Epithelial cell of esophagus (primary cell): ENCODE measurements around the gene CUBN.

Source experiments
- DNase-seq: peaks from one replicate; pipeline ENCODE4 v3.0.0; 2010; ENCODE audit warnings: low read depth
- H3K4me3 ChIP-seq: 2 replicates; pipeline ENCODE4 v1.5.1; 2011; ENCODE audit warnings: mild to moderate bottlenecking, low read length, control low read depth
- CTCF ChIP-seq: IDR thresholded peaks from 2 replicates; pipeline ENCODE4 v1.5.1; 2011; ENCODE audit warnings: low read depth, mild to moderate bottlenecking, low read length, control low read depth, inconsistent platforms; ENCODE audit not compliant: insufficient read depth; ENCODE audit errors: missing control alignments

The CUBN gene

GRCh38 chr10:17026686-17027485 is 102.7 kb downstream of the CUBN start:
- peak; percentile 59 for DNase-seq
- no peak overlapping the region for H3K4me3 ChIP-seq
- no peak for TF ChIP-seq CTCF

- DNase-seq: peak; percentile 78
- no peak for TF ChIP-seq CTCF
- H3K4me3 ChIP-seq: no peak overlapping the region
These were observed 103.9 kb downstream of the CUBN start for GRCh38 chr10:17025444-17026295.

- no peak for TF ChIP-seq CTCF
- no peak for DNase-seq
- H3K4me3 ChIP-seq: no peak overlapping the region
These were observed 105.2 kb downstream of the CUBN start for GRCh38 chr10:17024461-17024860.

GRCh38 chr10:17023386-17024298 is 106.0 kb downstream of the CUBN start:
- DNase-seq: peak; percentile 93
- no peak for TF ChIP-seq CTCF
- no peak overlapping the region for H3K4me3 ChIP-seq

GRCh38 chr10:17022896-17023295 is 106.7 kb downstream of the CUBN start:
- DNase-seq: no peak
- H3K4me3 ChIP-seq: no peak overlapping the region
- TF ChIP-seq CTCF: no peak

- DNase-seq: no peak
- TF ChIP-seq CTCF: no peak
- H3K4me3 ChIP-seq: no peak overlapping the region
These were observed 107.2 kb downstream of the CUBN start for GRCh38 chr10:17022466-17022825.
